Measurements from ENCODE around the gene ABCB11.

DNA sequence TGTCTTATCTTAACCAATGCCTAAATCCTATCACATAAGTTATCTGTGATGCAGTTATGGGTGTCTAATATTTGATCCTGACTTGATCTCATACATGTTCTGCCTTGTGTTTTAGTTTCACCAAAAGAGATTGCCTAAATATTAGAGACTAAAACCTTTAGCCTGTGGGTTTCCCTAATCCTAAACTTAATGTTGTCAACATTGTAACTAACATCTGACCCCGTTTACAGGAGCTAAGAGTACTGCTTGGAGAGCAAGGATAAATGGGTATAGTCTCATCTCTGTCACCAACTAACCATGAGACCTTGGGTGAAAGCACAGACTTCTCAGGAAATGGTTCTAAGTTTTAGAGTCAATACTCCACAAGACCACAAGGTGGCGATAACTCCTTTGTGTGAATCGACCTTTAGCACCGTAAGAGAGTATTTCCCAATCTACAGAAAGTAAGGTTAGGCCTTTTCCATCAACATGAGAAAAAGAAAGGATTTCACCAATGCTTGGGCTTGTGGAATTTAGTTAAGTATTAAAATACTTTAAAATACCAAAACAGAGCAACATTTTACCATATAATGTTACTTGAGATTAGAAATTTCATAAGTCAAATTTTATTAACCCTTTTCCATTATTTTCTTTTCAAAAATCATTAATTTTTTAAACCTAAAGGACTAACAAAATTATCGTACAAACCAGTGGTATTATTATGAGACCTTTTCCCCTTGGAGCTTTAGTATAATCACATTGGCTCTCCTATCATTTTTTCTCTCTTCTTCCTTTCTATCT, 69.5 kb downstream of the ABCB11 start:
- TF ChIP-seq, protein P1, sequence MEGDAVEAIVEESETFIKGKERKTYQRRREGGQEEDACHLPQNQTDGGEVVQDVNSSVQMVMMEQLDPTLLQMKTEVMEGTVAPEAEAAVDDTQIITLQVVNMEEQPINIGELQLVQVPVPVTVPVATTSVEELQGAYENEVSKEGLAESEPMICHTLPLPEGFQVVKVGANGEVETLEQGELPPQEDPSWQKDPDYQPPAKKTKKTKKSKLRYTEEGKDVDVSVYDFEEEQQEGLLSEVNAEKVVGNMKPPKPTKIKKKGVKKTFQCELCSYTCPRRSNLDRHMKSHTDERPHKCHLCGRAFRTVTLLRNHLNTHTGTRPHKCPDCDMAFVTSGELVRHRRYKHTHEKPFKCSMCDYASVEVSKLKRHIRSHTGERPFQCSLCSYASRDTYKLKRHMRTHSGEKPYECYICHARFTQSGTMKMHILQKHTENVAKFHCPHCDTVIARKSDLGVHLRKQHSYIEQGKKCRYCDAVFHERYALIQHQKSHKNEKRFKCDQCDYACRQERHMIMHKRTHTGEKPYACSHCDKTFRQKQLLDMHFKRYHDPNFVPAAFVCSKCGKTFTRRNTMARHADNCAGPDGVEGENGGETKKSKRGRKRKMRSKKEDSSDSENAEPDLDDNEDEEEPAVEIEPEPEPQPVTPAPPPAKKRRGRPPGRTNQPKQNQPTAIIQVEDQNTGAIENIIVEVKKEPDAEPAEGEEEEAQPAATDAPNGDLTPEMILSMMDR (IDR thresholded peaks at IDR 0.05; ENCODE audit: low read depth, low read length), result peak; percentile 89
- TF ChIP-seq EZH2phosphoT487 (IDR thresholded peaks at IDR 0.05; ENCODE audit: low read depth), result no peak

All from OCI-LY3 (cell line).